Neural cell (in vitro differentiated cells): Measurements from ENCODE around the gene AHI1. TPM values are rescaled to one million over a fixed set of nuclear protein-coding genes. Genes with fewer than 3 reads are reported as not detected.

ENCODE experiments used
- H2AFZ ChIP-seq: fragments of 200-600, 300-800 bp; sonication (generic), shearing (Covaris generic); 2 replicates; pipeline ENCODE4 v1.6.0; 2014; ENCODE audit warnings: low read depth, mild to moderate bottlenecking, antibody characterized with exemption, low read length, moderate library complexity
- H3F3A ChIP-seq: fragments of 200-600 bp; shearing (Covaris generic); 2 replicates; pipeline ENCODE4 v1.6.1; 2016; ENCODE audit warnings: mild to moderate bottlenecking, moderate library complexity, mixed read lengths, antibody characterized with exemption, low read length; ENCODE audit not compliant: insufficient read depth, poor library complexity, severe bottlenecking
- H3K27ac ChIP-seq: fragments of 200-600, 300-800 bp; sonication (generic), shearing (Covaris generic); 2 replicates; pipeline ENCODE4 v1.5.1; 2014; ENCODE audit warnings: mild to moderate bottlenecking, low read length, moderate library complexity
- H3K27me3 ChIP-seq: fragments of 300-800, 200-600 bp; sonication (generic), shearing (Covaris generic); 2 replicates; pipeline ENCODE4 v1.6.0; 2014; ENCODE audit warnings: mild to moderate bottlenecking, low read depth, low read length, moderate library complexity; ENCODE audit not compliant: insufficient read depth
- H3K36me3 ChIP-seq: fragments of 300-800, 200-600 bp; sonication (generic), shearing (Covaris generic); 2 replicates; pipeline ENCODE4 v1.5.1; 2014; ENCODE audit warnings: mild to moderate bottlenecking, antibody characterized with exemption, low read length, moderate library complexity; ENCODE audit not compliant: insufficient read depth
- H3K4me2 ChIP-seq: fragments of 300-800, 200-600 bp; sonication (generic), shearing (Covaris generic); 2 replicates; pipeline ENCODE4 v1.6.0; 2014; ENCODE audit warnings: mild to moderate bottlenecking, low read length
- H3K4me3 ChIP-seq: fragments of 300-800, 200-600 bp; sonication (generic), shearing (Covaris generic); 2 replicates; pipeline ENCODE4 v1.5.1; 2014; ENCODE audit warnings: mild to moderate bottlenecking, low read length, moderate library complexity
- H3K79me2 ChIP-seq: fragments of 200-600 bp; shearing (Covaris generic); replicated peaks from 2 replicates; pipeline ENCODE4 v1.6.0; 2014; ENCODE audit warnings: mild to moderate bottlenecking, low read length, moderate library complexity; ENCODE audit not compliant: insufficient read depth
- H3K9ac ChIP-seq: fragments of 300-800, 200-600 bp; sonication (generic), shearing (Covaris generic); 2 replicates; pipeline ENCODE4 v1.6.1; 2016; ENCODE audit warnings: mild to moderate bottlenecking, low read length, mixed read lengths
- H3K9me2 ChIP-seq: fragments of 200-600 bp; shearing (Covaris generic); 2 replicates; pipeline ENCODE4 v1.6.1; 2016; ENCODE audit warnings: mild to moderate bottlenecking, low read length, mixed read lengths; ENCODE audit not compliant: insufficient read depth
- H3K9me3 ChIP-seq: fragments of 200-600, 300-800 bp; sonication (generic), shearing (Covaris generic); 2 replicates; pipeline ENCODE4 v1.6.1; 2016; ENCODE audit warnings: mild to moderate bottlenecking, mixed run types, low read length, moderate library complexity, mixed read lengths
- H4K20me1 ChIP-seq: fragments of 200-600 bp; shearing (Covaris generic); 2 replicates; pipeline ENCODE4 v1.6.1; 2016; ENCODE audit warnings: mild to moderate bottlenecking, mixed run types; ENCODE audit not compliant: insufficient read depth
- CTCF ChIP-seq: fragments of 450-650 bp; IDR thresholded peaks from 2 replicates; pipeline ENCODE4 v1.5.1; 2014; ENCODE audit warnings: antibody characterized with exemption, mild to moderate bottlenecking, moderate library complexity; ENCODE audit not compliant: poor library complexity, severe bottlenecking
- EP300 ChIP-seq: fragments of 450-650 bp; conservative IDR thresholded peaks from 2 replicates; pipeline ENCODE4 v1.6.1; 2014; ENCODE audit warnings: antibody characterized with exemption, mild to moderate bottlenecking, moderate library complexity; ENCODE audit not compliant: poor library complexity, severe bottlenecking
- EZH2 ChIP-seq: fragments of 200-600, 300-800 bp; shearing (Covaris generic), sonication (generic); IDR thresholded peaks from 2 replicates; pipeline ENCODE4 v1.6.1; 2014; ENCODE audit warnings: antibody characterized with exemption, low read length, borderline replicate concordance, mild to moderate bottlenecking; ENCODE audit not compliant: insufficient read depth, poor library complexity, severe bottlenecking
- MXI1 ChIP-seq: fragments of 450-650 bp; conservative IDR thresholded peaks from 2 replicates; pipeline ENCODE4 v1.6.1; 2014; ENCODE audit warnings: antibody characterized with exemption, mild to moderate bottlenecking; ENCODE audit not compliant: poor library complexity, severe bottlenecking
- POLR2AphosphoS5 ChIP-seq: IDR thresholded peaks from 2 replicates; pipeline ENCODE4 v1.6.1; 2012
- RAD21 ChIP-seq: fragments of 450-650 bp; conservative IDR thresholded peaks from 2 replicates; pipeline ENCODE4 v1.6.1; 2014; ENCODE audit warnings: antibody characterized with exemption, mild to moderate bottlenecking, moderate library complexity
- REST ChIP-seq: IDR thresholded peaks from 2 replicates; pipeline ENCODE4 v1.6.1; 2012; ENCODE audit warnings: borderline replicate concordance
- SMC3 ChIP-seq: fragments of 450-650 bp; conservative IDR thresholded peaks from 2 replicates; pipeline ENCODE4 v1.6.1; 2014; ENCODE audit warnings: antibody characterized with exemption, mild to moderate bottlenecking, moderate library complexity; ENCODE audit not compliant: poor library complexity
- TAF1 ChIP-seq: IDR thresholded peaks from 2 replicates; pipeline ENCODE4 v1.6.1; 2012; ENCODE audit warnings: low read depth
- polyA plus RNA-seq: library from polyadenylated mRNA; depleted of rRNA; stranded (reverse); fragments of >200 nt; gene quantifications from 2 replicates; pipeline ENCODE4 v1.2.3, GENCODE V29; 2014

AHI1 gene
- polyA plus RNA-seq, 1 donor from 2014 or later, result 58.2 TPM

GRCh38 chr6:135517527-135517926 is 20.0 kb upstream of the AHI1 start:
- no peak overlapping the region for H2AFZ ChIP-seq
- H4K20me1 ChIP-seq, result no peaks in the 10 kb centered on the region
- H3K27ac ChIP-seq, result no peak overlapping the region
- no peak for TF ChIP-seq EZH2
- TF ChIP-seq RAD21, result no peak
- TF ChIP-seq CTCF, result no peak
- no peak for TF ChIP-seq REST
- no peak for TF ChIP-seq MXI1
- TF ChIP-seq SMC3, result no peak
- no peak for TF ChIP-seq TAF1
- H3F3A ChIP-seq, result no peaks in the 10 kb centered on the region
- no peaks in the 10 kb centered on the region for H3K27me3 ChIP-seq
- no peaks in the 10 kb centered on the region for H3K79me2 ChIP-seq
- no peak overlapping the region for H3K9ac ChIP-seq
- H3K4me2 ChIP-seq, result no peak overlapping the region
- H3K36me3 ChIP-seq, result no peaks in the 10 kb centered on the region
- no peaks in the 10 kb centered on the region for H3K9me2 ChIP-seq
- H3K9me3 ChIP-seq, result no peaks in the 10 kb centered on the region
- H3K4me3 ChIP-seq, result no peak overlapping the region

GRCh38 chr6:135514706-135515105 is 17.2 kb upstream of the AHI1 start:
- no peaks in the 10 kb centered on the region for H3K9me2 ChIP-seq
- no peaks in the 10 kb centered on the region for H3K79me2 ChIP-seq
- H3K4me3 ChIP-seq, result no peak overlapping the region
- no peak overlapping the region for H3K9ac ChIP-seq
- H3F3A ChIP-seq, result no peaks in the 10 kb centered on the region
- H3K27ac ChIP-seq, result no peak overlapping the region
- H3K4me2 ChIP-seq, result no peak overlapping the region
- TF ChIP-seq CTCF, result no peak
- TF ChIP-seq TAF1, result no peak
- no peak for TF ChIP-seq REST
- TF ChIP-seq EZH2, result no peak
- TF ChIP-seq MXI1, result no peak
- no peak for TF ChIP-seq RAD21
- no peak for TF ChIP-seq SMC3
- TF ChIP-seq POLR2AphosphoS5, result no peak
- TF ChIP-seq EP300, result no peak
- no peaks in the 10 kb centered on the region for H3K36me3 ChIP-seq
- no peaks in the 10 kb centered on the region for H3K9me3 ChIP-seq
- H4K20me1 ChIP-seq, result no peaks in the 10 kb centered on the region
- H2AFZ ChIP-seq, result no peak overlapping the region
- no peaks in the 10 kb centered on the region for H3K27me3 ChIP-seq
